Adrenal gland (tissue), 5 donors: ENCODE results near the gene NAIF1.

Experiments used
- POLR2A ChIP-seq, 2 donors: fragments of 450-650 bp; IDR thresholded peaks; one replicate each; pipeline ENCODE4 v1.6.1; 2017; ENCODE audit warnings: antibody characterized with exemption in 2 of 2, mild to moderate bottlenecking in 2 of 2, moderate library complexity in 1 of 2
- TF ChIP-seq, protein P1 (sequence below), 6 experiments: fragments of 450-650 bp in 4 of 6; fragments of 200-600 bp in 2 of 6; sonication (generic) in 1 of 6; IDR thresholded peaks; 1 replicate in 5 of 6; 2 replicates in 1 of 6; pipeline versions ENCODE4 v1.5.1 to v1.8.0; 2016 to 2021; ENCODE audit warnings: antibody characterized with exemption in 6 of 6, mild to moderate bottlenecking in 2 of 6, moderate library complexity in 1 of 6
- donor health status: DM: no; HTN: no; CAD: no.

DNA sequence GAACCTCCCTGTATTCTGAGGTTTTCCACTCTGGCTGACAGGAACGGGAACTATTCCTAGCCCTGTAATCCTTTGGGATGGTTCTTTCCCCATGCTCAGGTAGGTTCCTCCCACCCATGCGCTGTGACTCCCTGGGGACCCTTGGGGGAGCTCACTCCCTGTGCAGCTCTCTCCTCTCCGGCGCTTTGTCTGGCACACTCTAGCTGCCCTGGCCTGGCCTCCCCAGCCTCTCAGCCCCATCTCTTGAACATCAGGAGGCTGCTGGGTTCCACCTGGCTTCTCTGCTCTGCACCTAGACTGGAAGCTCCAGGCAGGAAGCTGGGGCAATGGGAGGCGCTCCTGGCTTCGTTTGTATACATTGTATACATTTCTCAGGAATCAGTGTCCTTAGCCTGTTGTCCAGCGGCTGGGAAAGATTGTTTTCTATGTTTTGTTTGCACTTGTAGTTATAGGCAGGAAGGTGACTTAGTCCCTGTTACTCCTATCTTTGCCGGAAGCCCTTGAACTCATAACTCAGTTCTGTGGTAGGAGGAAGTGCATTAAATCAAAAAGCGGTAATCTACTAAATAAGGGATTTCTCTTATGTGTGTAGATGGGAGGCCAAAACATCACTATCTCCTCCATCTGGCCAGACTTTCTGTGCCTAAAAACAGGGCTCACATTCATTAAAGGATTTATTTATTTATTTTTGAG is 21.3 kb upstream of the NAIF1 start:
- TF ChIP-seq POLR2A (IDR thresholded peaks at IDR 0.05), result no peak
- TF ChIP-seq, protein P1, sequence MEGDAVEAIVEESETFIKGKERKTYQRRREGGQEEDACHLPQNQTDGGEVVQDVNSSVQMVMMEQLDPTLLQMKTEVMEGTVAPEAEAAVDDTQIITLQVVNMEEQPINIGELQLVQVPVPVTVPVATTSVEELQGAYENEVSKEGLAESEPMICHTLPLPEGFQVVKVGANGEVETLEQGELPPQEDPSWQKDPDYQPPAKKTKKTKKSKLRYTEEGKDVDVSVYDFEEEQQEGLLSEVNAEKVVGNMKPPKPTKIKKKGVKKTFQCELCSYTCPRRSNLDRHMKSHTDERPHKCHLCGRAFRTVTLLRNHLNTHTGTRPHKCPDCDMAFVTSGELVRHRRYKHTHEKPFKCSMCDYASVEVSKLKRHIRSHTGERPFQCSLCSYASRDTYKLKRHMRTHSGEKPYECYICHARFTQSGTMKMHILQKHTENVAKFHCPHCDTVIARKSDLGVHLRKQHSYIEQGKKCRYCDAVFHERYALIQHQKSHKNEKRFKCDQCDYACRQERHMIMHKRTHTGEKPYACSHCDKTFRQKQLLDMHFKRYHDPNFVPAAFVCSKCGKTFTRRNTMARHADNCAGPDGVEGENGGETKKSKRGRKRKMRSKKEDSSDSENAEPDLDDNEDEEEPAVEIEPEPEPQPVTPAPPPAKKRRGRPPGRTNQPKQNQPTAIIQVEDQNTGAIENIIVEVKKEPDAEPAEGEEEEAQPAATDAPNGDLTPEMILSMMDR (IDR thresholded peaks at IDR 0.05), result no peak
